MM.1S (cell line): ENCODE results near the gene OR2T34.
A peak's percentile ranks its signal among the peaks of the same experiment; 100 is the strongest.

Source experiments
- CTCF ChIP-seq: fragments of 300-600 bp; sonication (generic); IDR thresholded peaks from 2 replicates; pipeline ENCODE4 v1.5.1; 2016; ENCODE audit warnings: antibody characterized with exemption, low read length, mixed read lengths
- EZH2 ChIP-seq: fragments of 300-600 bp; sonication (generic); optimal IDR thresholded peaks from 2 replicates; pipeline ENCODE3; 2017; ENCODE audit warnings: low read depth, mild to moderate bottlenecking, antibody characterized with exemption, low read length, mixed read lengths
- EZH2phosphoT487 ChIP-seq: fragments of 300-600 bp; sonication (generic); IDR thresholded peaks from 2 replicates; pipeline ENCODE4 v1.6.1; 2018; ENCODE audit warnings: antibody characterized with exemption, low read length

DNA sequence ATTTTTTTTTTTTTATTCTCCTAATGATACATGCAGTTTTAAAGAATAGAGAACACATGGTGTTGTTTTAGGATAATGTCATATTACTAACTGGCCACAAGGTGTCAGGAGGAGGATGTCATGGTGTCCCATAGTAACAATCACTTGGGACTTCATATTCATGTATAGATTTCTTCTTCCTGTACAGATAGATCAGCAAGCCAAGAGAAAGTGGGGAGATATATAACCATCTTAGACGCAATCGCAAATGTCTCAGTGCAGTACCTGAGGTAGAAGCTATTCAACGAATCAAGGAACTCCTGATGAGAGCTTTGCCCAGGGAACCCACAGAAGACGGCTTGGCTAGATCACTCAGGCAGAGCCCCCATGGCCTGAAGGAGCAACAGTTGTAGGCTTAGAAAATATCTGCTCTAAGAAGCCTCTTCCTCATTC, 48.0 kb upstream of the OR2T34 start:
- TF ChIP-seq CTCF (peak; percentile 49), EZH2phosphoT487 (no peak), EZH2 (no peak)
